Adrenal gland (tissue), 12 donors: ENCODE data around the gene UROD. TPM values are rescaled to one million over a fixed set of nuclear protein-coding genes. Genes with fewer than 3 reads are reported as not detected.
"Not testable (repeated sequence)": the region's sequence is repeated elsewhere in the genome, so short reads cannot be mapped to it uniquely, and the experiment has no call there.

Source experiments
- DNase-seq, 7 donors: peaks; one replicate each; pipeline ENCODE4 v3.0.0-alpha.2; 2019 to 2020
- H3K27ac ChIP-seq, 5 donors: fragments of 200-600 bp; sonication (generic) in 4 of 5; 1 replicate in 3 of 5; 2 replicates in 2 of 5; pipeline versions ENCODE4 v1.5.1 to v1.8.0; 2016 to 2020; ENCODE audit warnings: mild to moderate bottlenecking in 1 of 5
- H3K27me3 ChIP-seq: fragments of 200-600 bp; 2 replicates; pipeline ENCODE4 v1.8.0; 2021
- H3K36me3 ChIP-seq, 2 donors: fragments of 200-600 bp; replicated peaks in 1 of 2; 1 replicate in 1 of 2; 2 replicates in 1 of 2; pipeline versions ENCODE4 v1.5.1 to v1.8.0; 2018 to 2022
- H3K4me1 ChIP-seq, 2 donors: fragments of 200-600 bp; replicated peaks in 1 of 2; 1 replicate in 1 of 2; 2 replicates in 1 of 2; pipeline versions ENCODE4 v1.5.1 to v1.8.0; 2018 to 2021
- H3K4me3 ChIP-seq, 4 donors: fragments of 200-600 bp; sonication (generic) in 3 of 4; one replicate each; pipeline ENCODE4 v1.5.1; 2016 to 2018
- H3K9me3 ChIP-seq, 3 donors: fragments of 200-600 bp; sonication (generic) in 1 of 3; replicated peaks in 1 of 3; 1 replicate in 2 of 3; 2 replicates in 1 of 3; pipeline versions ENCODE4 v1.5.1 to v1.8.0; 2016 to 2021
- POLR2A ChIP-seq, 2 donors: fragments of 450-650 bp; IDR thresholded peaks; one replicate each; pipeline ENCODE4 v1.6.1; 2017; ENCODE audit warnings: antibody characterized with exemption in 2 of 2, mild to moderate bottlenecking in 2 of 2, moderate library complexity in 1 of 2
- WGBS, 4 donors: extraction: QIAGEN DNeasy Blood & Tissue Kit in 2 of 4; methylation state at CpG; one replicate each; pipeline versions ENCODE4 v1.1.5 to v1.1.7; 2013 to 2017; 5-methylcytosine and 5-hydroxymethylcytosine counted together
- intact Hi-C, 2 donors: fragments of 100-400 bp; cut with DNase I; formaldehyde crosslinking; loops; one replicate each; pipeline versions ENCODE4 v1.14.1 to v1.15.0; 2022 to 2023
- polyA plus RNA-seq, 3 donors: library from polyadenylated mRNA; stranded (reverse); fragments of 200-250 nt in 2 of 3; fragments of 350-450 nt in 1 of 3; fragmentation: Illumina TruSeq in 1 of 3; extraction: RNeasy Lipid Tissue Mini Kit (QIAGEN cat#74804) in 1 of 3; gene quantifications; one replicate each; pipeline ENCODE4 v1.2.3, GENCODE V29; 2013 to 2014
- total RNA-seq, 9 donors: library from RNA; depleted of rRNA in 4 of 9; stranded (reverse); fragments of >200 nt in 4 of 9; fragments of 120-200 nt in 1 of 9; fragmentation: NEBNext Ultra II Directional in 1 of 9; extraction: Animal tissue kit (Norgen Biotek cat#: 25700) in 1 of 9; gene quantifications; one replicate each; pipeline versions ENCODE4 v1.1.0 to v1.2.4, GENCODE V29; 2013 to 2023
- TF ChIP-seq, protein P1 (sequence below), 6 experiments: fragments of 450-650 bp in 4 of 6; fragments of 200-600 bp in 2 of 6; sonication (generic) in 1 of 6; IDR thresholded peaks; 1 replicate in 5 of 6; 2 replicates in 1 of 6; pipeline versions ENCODE4 v1.5.1 to v1.8.0; 2016 to 2021; ENCODE audit warnings: antibody characterized with exemption in 6 of 6, mild to moderate bottlenecking in 2 of 6, moderate library complexity in 1 of 6
- donor health status: healthy with polysubstance abuse.
- donor health status: Bipolar disorder and iron deficiency.
- donor health status: DM: yes; HTN: yes; CAD: no.
- donor health status: DM: no; HTN: no; CAD: no.
- donor health status: DM: no; HTN: no; CAD: no.
- donor health status: DM: yes; HTN: yes; CAD: no.

UROD gene
- total and polyA plus RNA-seq, 12 donors, result 169 to 380 (median 221) TPM

DNA sequence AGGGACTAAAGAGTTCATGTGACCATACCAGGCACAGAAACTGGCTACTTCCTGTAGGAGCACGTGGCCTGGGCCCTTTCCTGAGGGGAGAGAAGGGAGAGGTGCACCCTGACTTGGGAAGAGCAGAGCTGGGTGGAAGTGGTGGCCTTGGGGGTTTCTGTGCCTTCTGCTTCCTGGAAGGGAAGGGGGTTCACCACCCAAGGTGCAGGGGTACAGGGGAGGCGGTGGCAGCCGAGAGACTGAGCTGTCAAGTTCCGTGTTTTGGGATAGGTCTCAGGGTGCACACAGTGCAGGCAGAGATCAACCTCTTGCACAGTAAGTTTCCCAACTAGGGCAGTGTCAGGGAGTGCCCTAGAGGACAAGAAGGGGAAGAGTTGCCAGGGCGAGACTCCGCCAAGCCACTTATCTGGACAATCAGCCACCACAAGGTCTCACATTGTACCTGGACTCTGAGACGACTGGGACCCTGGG is 11.0 kb upstream of the UROD start:
- WGBS, 4 donors, result 39 to 48% (median 46%) methylated on average over 6 to 7 of the region's 7 CpGs
- Histone ChIP-seq H3K27ac (peak overlapping the region in 1 of 5 donors; percentile 42), H3K4me3 (no peak overlapping the region), H3K36me3 (peaks cover 0 to 44% of the 10 kb centered on the region in 2 donors), H3K4me1 (peaks cover 0 to 6% of the 10 kb centered on the region in 2 donors), H3K9me3 (no peaks in the 10 kb centered on the region), H3K27me3 (no peaks in the 10 kb centered on the region)
- intact Hi-C loops, result loop anchor here in 1 of 2 donors (5.0 kb wide), 1 partner anchor 159 kb away; the partner anchor contains the start of gene PTCH2
- DNase-seq, result peak; percentile 28 to 84 (median 73)
- TF ChIP-seq, protein P1, sequence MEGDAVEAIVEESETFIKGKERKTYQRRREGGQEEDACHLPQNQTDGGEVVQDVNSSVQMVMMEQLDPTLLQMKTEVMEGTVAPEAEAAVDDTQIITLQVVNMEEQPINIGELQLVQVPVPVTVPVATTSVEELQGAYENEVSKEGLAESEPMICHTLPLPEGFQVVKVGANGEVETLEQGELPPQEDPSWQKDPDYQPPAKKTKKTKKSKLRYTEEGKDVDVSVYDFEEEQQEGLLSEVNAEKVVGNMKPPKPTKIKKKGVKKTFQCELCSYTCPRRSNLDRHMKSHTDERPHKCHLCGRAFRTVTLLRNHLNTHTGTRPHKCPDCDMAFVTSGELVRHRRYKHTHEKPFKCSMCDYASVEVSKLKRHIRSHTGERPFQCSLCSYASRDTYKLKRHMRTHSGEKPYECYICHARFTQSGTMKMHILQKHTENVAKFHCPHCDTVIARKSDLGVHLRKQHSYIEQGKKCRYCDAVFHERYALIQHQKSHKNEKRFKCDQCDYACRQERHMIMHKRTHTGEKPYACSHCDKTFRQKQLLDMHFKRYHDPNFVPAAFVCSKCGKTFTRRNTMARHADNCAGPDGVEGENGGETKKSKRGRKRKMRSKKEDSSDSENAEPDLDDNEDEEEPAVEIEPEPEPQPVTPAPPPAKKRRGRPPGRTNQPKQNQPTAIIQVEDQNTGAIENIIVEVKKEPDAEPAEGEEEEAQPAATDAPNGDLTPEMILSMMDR (IDR thresholded peaks at IDR 0.05), result peak in 5 of 6 experiments; percentile 26 to 42 (median 32)
- no peak for TF ChIP-seq POLR2A (IDR thresholded peaks at IDR 0.05)

DNA sequence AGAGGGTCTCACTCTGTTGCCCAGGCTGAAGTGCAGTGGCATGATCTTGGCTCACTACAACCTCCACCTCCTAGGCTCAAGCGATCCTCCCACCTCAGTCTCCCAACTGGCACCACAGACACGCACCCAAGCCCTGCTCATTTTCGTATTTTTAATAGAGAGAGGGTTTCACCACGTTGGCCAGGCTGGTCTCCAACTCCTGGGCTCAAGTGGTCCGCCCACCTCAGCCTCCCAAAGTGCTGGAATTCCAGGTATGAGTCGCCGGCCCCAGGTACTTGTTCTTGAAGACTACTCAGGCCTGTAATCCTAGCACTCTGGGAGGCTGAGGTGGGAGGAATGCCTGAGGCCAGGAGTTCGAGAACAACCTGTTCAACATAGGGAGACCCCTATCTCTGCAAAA is 10.5 kb upstream of the UROD start:
- H3K27ac ChIP-seq, H3K9me3 ChIP-seq, H3K4me3 ChIP-seq, H3K27me3 ChIP-seq, H3K4me1 ChIP-seq: not testable (repeated sequence)
- WGBS, 4 donors, result 90 to 97% (median 90%) methylated on average over 8 of the region's 8 CpGs; no CpG with 5 or more reads in 1 of the 4 donors
- intact Hi-C loops, result loop anchor here in 1 of 2 donors (5.0 kb wide), 1 partner anchor 159 kb away; the partner anchor contains the start of gene PTCH2
- H3K36me3 ChIP-seq, result peaks cover 0 to 49% of the 10 kb centered on the region in 2 donors
- peak in 1 of 7 donors; percentile 12 for DNase-seq

DNA sequence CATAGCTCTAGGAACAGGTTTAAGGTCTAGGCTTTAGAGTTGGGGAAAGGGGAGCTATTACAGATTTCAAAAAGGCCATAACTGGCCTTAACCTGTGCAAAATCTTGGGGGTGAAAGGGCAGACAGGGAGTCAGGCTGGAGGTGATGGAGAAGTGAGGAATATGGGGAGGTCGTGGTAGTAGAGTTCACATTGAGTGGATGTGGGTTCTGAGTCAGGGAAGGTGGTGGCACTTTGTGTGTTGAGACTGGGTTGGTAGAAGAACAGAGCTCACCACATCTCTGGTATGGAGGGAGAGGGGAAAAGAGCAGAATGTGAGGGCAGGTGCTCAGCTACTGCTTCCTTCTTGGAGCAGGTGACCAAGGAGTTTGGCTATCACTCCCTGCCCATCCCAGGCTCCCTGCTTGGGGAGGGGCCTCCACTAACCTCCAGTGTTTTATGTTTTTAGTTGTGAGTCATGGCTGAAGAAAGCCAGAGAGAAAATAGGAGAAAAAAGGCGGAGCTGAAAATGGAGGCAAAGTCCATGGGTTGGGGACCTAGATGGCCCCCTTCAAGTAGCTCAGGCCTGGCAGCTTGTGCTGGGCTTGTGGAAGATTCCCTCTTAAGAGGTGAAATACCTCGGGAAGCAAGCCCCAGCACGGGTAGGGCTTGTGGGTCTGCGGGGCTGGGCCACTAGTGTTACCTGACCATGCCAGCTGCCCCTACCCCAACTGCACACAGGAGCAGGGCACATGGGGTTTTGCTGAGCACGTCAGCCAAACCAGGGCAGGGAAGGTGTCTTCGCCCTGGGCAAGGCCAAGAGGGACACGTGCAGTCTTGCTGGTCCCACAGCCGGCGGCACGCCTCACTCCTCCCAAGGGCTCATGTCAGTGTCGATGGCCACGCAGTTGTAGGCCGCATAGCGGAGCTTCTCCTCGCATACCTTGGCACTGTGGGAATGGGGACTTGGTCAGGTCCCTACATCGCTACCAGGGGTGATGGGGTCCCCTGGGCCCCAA is 9.1 kb upstream of the UROD start:
- peaks cover 0 to 63% of the 10 kb centered on the region in 2 donors for H3K36me3 ChIP-seq
- peak in 1 of 7 donors; percentile 15 for DNase-seq

DNA sequence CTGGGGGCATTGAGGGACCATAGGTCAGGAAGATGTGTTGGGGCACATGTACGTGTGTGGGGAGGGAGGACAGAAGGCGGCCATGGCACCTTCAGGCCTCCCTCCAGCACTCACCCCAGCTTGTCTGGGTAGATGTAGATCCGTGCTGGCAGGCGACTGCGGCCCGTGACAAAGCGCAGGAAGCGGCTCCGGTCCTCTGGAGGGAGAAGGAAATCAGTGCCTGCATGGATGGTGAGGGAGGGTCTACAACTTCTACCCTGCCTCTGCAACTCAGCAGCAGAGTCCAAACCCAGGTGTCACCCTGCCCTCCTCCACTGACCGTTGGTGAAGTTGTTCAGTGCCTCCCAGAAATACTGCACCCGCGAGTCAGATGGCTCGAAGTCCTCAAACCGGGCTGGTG is 8.3 kb upstream of the UROD start:
- peaks cover 0 to 71% of the 10 kb centered on the region in 2 donors for H3K36me3 ChIP-seq
- no peak overlapping the region for H3K4me3 ChIP-seq
- TF ChIP-seq, protein P1 (IDR thresholded peaks at IDR 0.05), result no peak
- no peak for TF ChIP-seq POLR2A (IDR thresholded peaks at IDR 0.05)
- H3K4me1 ChIP-seq, result peaks cover 0 to 6% of the 10 kb centered on the region in 2 donors
- DNase-seq, result peak in 1 of 7 donors; percentile 5
- H3K27me3 ChIP-seq, result no peaks in the 10 kb centered on the region
- no peak overlapping the region for H3K27ac ChIP-seq
- intact Hi-C loops, result loop anchor here in 1 of 2 donors (5.0 kb wide), 1 partner anchor 161 kb away; the partner anchor contains the start of gene PTCH2
- WGBS, 4 donors, result 89 to 93% (median 91%) methylated on average over 11 to 14 of the region's 14 CpGs
- H3K9me3 ChIP-seq, result no peaks in the 10 kb centered on the region

More for the DNA sequence above, 9.1 kb upstream of the UROD start:
- intact Hi-C loops, result loop anchor here in 1 of 2 donors (5.0 kb wide), 1 partner anchor 161 kb away; the partner anchor contains the start of gene PTCH2
- Histone ChIP-seq H3K27me3 (no peaks in the 10 kb centered on the region), H3K4me3 (no peak overlapping the region), H3K9me3 (no peaks in the 10 kb centered on the region), H3K27ac (no peak overlapping the region), H3K4me1 (peaks cover 0 to 6% of the 10 kb centered on the region in 2 donors)
- no peak for TF ChIP-seq POLR2A (IDR thresholded peaks at IDR 0.05)
- 90 to 92% (median 91%) methylated on average over 8 to 17 of the region's 17 CpGs for WGBS, 4 donors
